Uterus (tissue), 4 donors: ENCODE measurements around the gene FBXL3. TPM values are rescaled to one million over a fixed set of nuclear protein-coding genes. Genes with fewer than 3 reads are reported as not detected.

Experiments used
- DNase-seq, 2 donors: peaks; one replicate each; pipeline ENCODE4 v3.0.0-alpha.2; 2019 to 2020
- H3K27ac ChIP-seq, 2 donors: fragments of 200-600 bp; sonication (generic); 1 replicate in 1 of 2; 2 replicates in 1 of 2; pipeline ENCODE4 v1.5.1; 2016 to 2018
- H3K27me3 ChIP-seq, 2 donors: fragments of 200-600 bp; sonication (generic); one replicate each; pipeline ENCODE4 v1.5.1; 2018 to 2019; ENCODE audit warnings: control low read depth in 1 of 2
- H3K36me3 ChIP-seq, 2 donors: fragments of 200-600 bp; sonication (generic); one replicate each; pipeline ENCODE4 v1.5.1; 2019; ENCODE audit warnings: control low read depth in 1 of 2
- H3K4me1 ChIP-seq, 2 donors: fragments of 200-600 bp; sonication (generic); one replicate each; pipeline ENCODE4 v1.5.1; 2018 to 2019; ENCODE audit warnings: control low read depth in 1 of 2
- H3K4me3 ChIP-seq, 2 donors: fragments of 200-600 bp; sonication (generic); 1 replicate in 1 of 2; 2 replicates in 1 of 2; pipeline ENCODE4 v1.5.1; 2018 to 2019; ENCODE audit warnings: mild to moderate bottlenecking in 1 of 2
- H3K9me3 ChIP-seq, 2 donors: fragments of 200-600 bp; sonication (generic); one replicate each; pipeline ENCODE4 v1.5.1; 2019; ENCODE audit warnings: control low read depth in 1 of 2
- POLR2A ChIP-seq, 2 donors: fragments of 450-650 bp; IDR thresholded peaks; one replicate each; pipeline ENCODE4 v1.6.1; 2016; ENCODE audit warnings: antibody characterized with exemption in 2 of 2, mild to moderate bottlenecking in 1 of 2, moderate library complexity in 1 of 2
- intact Hi-C: fragments of 100-400 bp; cut with DNase I; formaldehyde crosslinking; loops from one replicate; pipeline ENCODE4 v1.15.1; 2023; ENCODE audit warnings: low total_unique reads
- total RNA-seq, 4 donors: library from RNA; depleted of rRNA in 3 of 4; stranded (reverse); fragments of >200 nt in 3 of 4; gene quantifications; one replicate each; pipeline versions ENCODE4 v1.1.0 to v1.2.4, GENCODE V29; 2014 to 2023
- TF ChIP-seq, protein P1 (sequence below), 4 experiments: fragments of 200-600 bp in 2 of 4; fragments of 450-650 bp in 2 of 4; sonication (generic) in 2 of 4; IDR thresholded peaks; one replicate each; pipeline ENCODE4 v1.5.1; 2016 to 2019; ENCODE audit warnings: antibody characterized with exemption in 4 of 4, mild to moderate bottlenecking in 2 of 4, moderate library complexity in 1 of 4
- donor health status: DM: yes; HTN: yes; CAD: no.

Gene FBXL3
- total RNA-seq, 4 donors from 2014 or later: 62.8 to 158 (median 92.3) TPM

GRCh38 chr13:77056886-77057285, 29.9 kb upstream of the FBXL3 start:
- no peaks in the 10 kb centered on the region for H3K4me1 ChIP-seq
- no peak overlapping the region for H3K4me3 ChIP-seq
- H3K27me3 ChIP-seq: no peaks in the 10 kb centered on the region
- intact Hi-C loops: no loop called here
- H3K9me3 ChIP-seq: no peaks in the 10 kb centered on the region
- TF ChIP-seq, protein P1, sequence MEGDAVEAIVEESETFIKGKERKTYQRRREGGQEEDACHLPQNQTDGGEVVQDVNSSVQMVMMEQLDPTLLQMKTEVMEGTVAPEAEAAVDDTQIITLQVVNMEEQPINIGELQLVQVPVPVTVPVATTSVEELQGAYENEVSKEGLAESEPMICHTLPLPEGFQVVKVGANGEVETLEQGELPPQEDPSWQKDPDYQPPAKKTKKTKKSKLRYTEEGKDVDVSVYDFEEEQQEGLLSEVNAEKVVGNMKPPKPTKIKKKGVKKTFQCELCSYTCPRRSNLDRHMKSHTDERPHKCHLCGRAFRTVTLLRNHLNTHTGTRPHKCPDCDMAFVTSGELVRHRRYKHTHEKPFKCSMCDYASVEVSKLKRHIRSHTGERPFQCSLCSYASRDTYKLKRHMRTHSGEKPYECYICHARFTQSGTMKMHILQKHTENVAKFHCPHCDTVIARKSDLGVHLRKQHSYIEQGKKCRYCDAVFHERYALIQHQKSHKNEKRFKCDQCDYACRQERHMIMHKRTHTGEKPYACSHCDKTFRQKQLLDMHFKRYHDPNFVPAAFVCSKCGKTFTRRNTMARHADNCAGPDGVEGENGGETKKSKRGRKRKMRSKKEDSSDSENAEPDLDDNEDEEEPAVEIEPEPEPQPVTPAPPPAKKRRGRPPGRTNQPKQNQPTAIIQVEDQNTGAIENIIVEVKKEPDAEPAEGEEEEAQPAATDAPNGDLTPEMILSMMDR (IDR thresholded peaks at IDR 0.05): no peak
- TF ChIP-seq POLR2A (IDR thresholded peaks at IDR 0.05): no peak
- DNase-seq: no peak
- no peaks in the 10 kb centered on the region for H3K36me3 ChIP-seq
- no peak overlapping the region for H3K27ac ChIP-seq

- Histone ChIP-seq H3K27ac (no peak overlapping the region), H3K27me3 (no peaks in the 10 kb centered on the region)
- intact Hi-C loops: no loop called here
Measured at GRCh38 chr13:77056382-77056781, 29.4 kb upstream of the FBXL3 start.

GRCh38 chr13:77055158-77055557, 28.2 kb upstream of the FBXL3 start:
- intact Hi-C loops: no loop called here
- Histone ChIP-seq H3K4me1 (no peaks in the 10 kb centered on the region), H3K27me3 (no peaks in the 10 kb centered on the region), H3K27ac (no peak overlapping the region), H3K9me3 (no peaks in the 10 kb centered on the region), H3K4me3 (no peak overlapping the region), H3K36me3 (no peaks in the 10 kb centered on the region)
- no peak for DNase-seq
- TF ChIP-seq, protein P1 (IDR thresholded peaks at IDR 0.05): no peak
- TF ChIP-seq POLR2A (IDR thresholded peaks at IDR 0.05): no peak

More at GRCh38 chr13:77056382-77056781, 29.4 kb upstream of the FBXL3 start:
- no peak for TF ChIP-seq POLR2A (IDR thresholded peaks at IDR 0.05)
- TF ChIP-seq, protein P1 (IDR thresholded peaks at IDR 0.05): no peak
- H3K9me3 ChIP-seq: no peaks in the 10 kb centered on the region
- no peak overlapping the region for H3K4me3 ChIP-seq
- H3K4me1 ChIP-seq: no peaks in the 10 kb centered on the region
- H3K36me3 ChIP-seq: no peaks in the 10 kb centered on the region
- DNase-seq: no peak

DNA sequence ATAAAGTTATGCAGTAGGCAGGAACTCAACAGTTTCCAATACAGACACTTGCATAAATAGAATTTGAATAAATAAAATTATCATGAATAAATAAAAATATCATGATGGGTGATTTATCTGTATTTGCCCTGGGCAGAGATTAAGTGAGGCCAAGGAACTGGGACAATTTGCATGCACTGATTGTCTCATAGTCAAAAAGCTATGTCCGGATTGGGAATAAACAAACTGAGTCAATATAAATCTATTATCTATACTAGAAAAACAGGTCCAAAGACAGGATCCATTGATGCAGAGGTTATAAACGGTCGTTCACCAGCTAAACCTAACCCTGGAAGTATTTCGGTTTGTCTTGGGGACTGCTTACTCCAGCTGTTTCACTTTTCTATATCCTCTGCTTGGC, 26.2 kb upstream of the FBXL3 start:
- no peak for DNase-seq
- H3K27me3 ChIP-seq: no peaks in the 10 kb centered on the region
- no peaks in the 10 kb centered on the region for H3K36me3 ChIP-seq
- no peaks in the 10 kb centered on the region for H3K4me1 ChIP-seq
- intact Hi-C loops: no loop called here
- H3K27ac ChIP-seq: no peak overlapping the region
- no peak for TF ChIP-seq POLR2A (IDR thresholded peaks at IDR 0.05)
- TF ChIP-seq, protein P1 (IDR thresholded peaks at IDR 0.05): no peak
- no peaks in the 10 kb centered on the region for H3K9me3 ChIP-seq
- H3K4me3 ChIP-seq: no peak overlapping the region

GRCh38 chr13:77048681-77049080, 21.7 kb upstream of the FBXL3 start:
- no peak for DNase-seq
- H3K9me3 ChIP-seq: no peaks in the 10 kb centered on the region
- H3K27me3 ChIP-seq: no peaks in the 10 kb centered on the region
- intact Hi-C loops: no loop called here
- no peaks in the 10 kb centered on the region for H3K4me1 ChIP-seq
- H3K4me3 ChIP-seq: no peak overlapping the region
- TF ChIP-seq, protein P1 (IDR thresholded peaks at IDR 0.05): no peak
- TF ChIP-seq POLR2A (IDR thresholded peaks at IDR 0.05): no peak
- H3K36me3 ChIP-seq: no peaks in the 10 kb centered on the region
- H3K27ac ChIP-seq: no peak overlapping the region
